DMS 273 (cell line): ENCODE results near the gene MAPK12.

ENCODE experiments used
- DNase-seq: peaks from one replicate; lab custom pipeline; 2025; ENCODE audit not compliant: unreplicated experiment; lab: John Stamatoyannopoulos, UW

Gene MAPK12

GRCh38 chr22:50299785-50300619 is 38.5 kb upstream of the MAPK12 start:
- no peak for DNase-seq

GRCh38 chr22:50298937-50299784 is 37.7 kb upstream of the MAPK12 start:
- no peak for DNase-seq

GRCh38 chr22:50298266-50298637 is 36.8 kb upstream of the MAPK12 start:
- DNase-seq: no peak

GRCh38 chr22:50297510-50298265 is 36.2 kb upstream of the MAPK12 start:
- no peak for DNase-seq

GRCh38 chr22:50296658-50297490 is 35.4 kb upstream of the MAPK12 start:
- no peak for DNase-seq

- no peak for DNase-seq
These were observed 32.8 kb upstream of the MAPK12 start for GRCh38 chr22:50294319-50294656.

- DNase-seq: no peak
These were observed 32.2 kb upstream of the MAPK12 start for GRCh38 chr22:50293441-50294318.

GRCh38 chr22:50292643-50293440 is 31.4 kb upstream of the MAPK12 start:
- no peak for DNase-seq

- DNase-seq: no peak
These were observed 28.6 kb upstream of the MAPK12 start for GRCh38 chr22:50289942-50290630.

GRCh38 chr22:50289151-50289941 is 27.9 kb upstream of the MAPK12 start:
- DNase-seq: no peak

GRCh38 chr22:50287731-50288130 is 26.2 kb upstream of the MAPK12 start:
- DNase-seq: no peak

- no peak for DNase-seq
These were observed 25.3 kb upstream of the MAPK12 start for GRCh38 chr22:50286701-50287318.

- no peak for DNase-seq
These were observed 24.8 kb upstream of the MAPK12 start for GRCh38 chr22:50286275-50286674.

GRCh38 chr22:50285568-50286229 is 24.2 kb upstream of the MAPK12 start:
- DNase-seq: no peak

GRCh38 chr22:50284479-50284878 is 23.0 kb upstream of the MAPK12 start:
- DNase-seq: no peak

- no peak for DNase-seq
These were observed 22.3 kb upstream of the MAPK12 start for GRCh38 chr22:50283821-50284220.
